Measurements from ENCODE around the gene SEL1L.

- no peak for TF ChIP-seq POLR2A (IDR thresholded peaks at IDR 0.05; ENCODE audit: low read length)
- no peak for TF ChIP-seq GATA1 (IDR thresholded peaks at IDR 0.05; ENCODE audit: low read depth, low read length)
Observed at GRCh38 chr14:81516986-81517797, 16.5 kb downstream of the SEL1L start.
